HCT116 (cell line): ENCODE results near the gene BICRA. TPM values are rescaled to one million over a fixed set of nuclear protein-coding genes. Genes with fewer than 3 reads are reported as not detected.

Experiments used
- ATAC-seq: fragments of 200-7000 bp; cut with Tn5 transposase; 2 replicates; pipeline ENCODE4 v1.9.1; 2020; ENCODE audit warnings: mild to moderate bottlenecking, moderate library complexity
- BruUV-seq: library from RNA; stranded (reverse); fragments of 400-500 nt; replicated peaks from 2 replicates; lab custom pipeline; 2021; lab: Mats Ljungman, UMichigan
- CTCF ChIA-PET: fragments of 300-600 bp; sonication (Branson Sonifier 250); formaldehyde crosslinking; loops from one replicate; lab custom pipeline; 2021; ENCODE audit warnings: antibody characterized with exemption; lab: Charles Lee
- POLR2A ChIA-PET: fragments of 300-600, 350-600 bp; sonication (Branson Sonifier 250); formaldehyde crosslinking; loops from one replicate; lab custom pipeline; 2021; ENCODE audit warnings: antibody characterized with exemption; lab: Charles Lee
- RAD21 ChIA-PET, 2 experiments: fragments of 300-600 bp; sonication (Branson Sonifier 250); formaldehyde crosslinking; loops; one replicate each; lab custom pipeline; 2023; ENCODE audit warnings: low total read pairs in 2 of 2; ENCODE audit not compliant: uncharacterized antibody in 2 of 2, unreplicated experiment in 2 of 2, low non-redundant PET in 1 of 2; lab: Charles Lee
- DNase-seq: peaks from one replicate; pipeline ENCODE4 v3.0.0-alpha.2; 2010; ENCODE audit warnings: low read depth, low spot score
- H2AFZ ChIP-seq: fragments of 200-600 bp; shearing (Covaris generic), sonication (generic); 2 replicates; pipeline ENCODE4 v1.6.1; 2017; ENCODE audit warnings: low read depth, mixed run types, mixed read lengths, antibody characterized with exemption, low read length; ENCODE audit not compliant: poor library complexity, severe bottlenecking
- H3K27ac ChIP-seq: 2 replicates; pipeline ENCODE4 v1.5.1; 2012; ENCODE audit warnings: low read depth, low read length
- H3K27me3 ChIP-seq: fragments of 200-600 bp; sonication (generic); 2 replicates; pipeline ENCODE4 v1.6.1; 2016; ENCODE audit warnings: mixed run types, low read length, mixed read lengths; ENCODE audit not compliant: insufficient read depth
- H3K36me3 ChIP-seq, 2 experiments: fragments of 200-500 bp in 1 of 2; fragments of 200-600 bp in 1 of 2; sonication (Bioruptor generic) in 1 of 2; sonication (generic) in 1 of 2; 2 replicates each; pipeline versions ENCODE4 v1.5.1 to v1.6.1; 2014 to 2016; ENCODE audit warnings: low read length in 2 of 2, inconsistent platforms in 1 of 2, mixed read lengths in 1 of 2, mixed run types in 1 of 2; ENCODE audit not compliant: insufficient read depth in 2 of 2, control insufficient read depth in 1 of 2
- H3K4me1 ChIP-seq, 2 experiments: fragments of 200-600 bp in 1 of 2; sonication (generic) in 1 of 2; 2 replicates each; pipeline versions ENCODE4 v1.5.1 to v1.6.1; 2012 to 2017; ENCODE audit warnings: low read length in 2 of 2, inconsistent platforms in 1 of 2, mild to moderate bottlenecking in 1 of 2, mixed read lengths in 1 of 2, mixed run types in 1 of 2, moderate library complexity in 1 of 2; ENCODE audit not compliant: insufficient read depth in 2 of 2, control insufficient read depth in 1 of 2
- H3K4me2 ChIP-seq: fragments of 200-600 bp; sonication (generic); 2 replicates; pipeline ENCODE4 v1.6.1; 2017; ENCODE audit warnings: mixed run types, low read length, mixed read lengths
- H3K4me3 ChIP-seq, 2 experiments: fragments of 200-600 bp in 1 of 2; sonication (generic) in 1 of 2; replicated peaks in 1 of 2; 2 replicates each; pipeline ENCODE4 v1.5.1; 2011 to 2016; ENCODE audit warnings: low read length in 2 of 2, control low read depth in 1 of 2, low read depth in 1 of 2, mild to moderate bottlenecking in 1 of 2, mixed read lengths in 1 of 2, mixed run types in 1 of 2
- H3K79me2 ChIP-seq: fragments of 200-600 bp; sonication (generic); 2 replicates; pipeline ENCODE4 v1.6.1; 2017; ENCODE audit warnings: mild to moderate bottlenecking, mixed run types, low read length, moderate library complexity, mixed read lengths; ENCODE audit not compliant: insufficient read depth
- H3K9ac ChIP-seq: fragments of 200-600 bp; sonication (generic); 2 replicates; pipeline ENCODE4 v1.6.1; 2016; ENCODE audit warnings: low read length, mixed read lengths
- H3K9me2 ChIP-seq: fragments of 200-600 bp; sonication (generic), shearing (Covaris generic); 2 replicates; pipeline ENCODE4 v1.6.1; 2017; ENCODE audit warnings: mixed run types, mild to moderate bottlenecking, moderate library complexity; ENCODE audit not compliant: insufficient read depth
- H3K9me3 ChIP-seq, 2 experiments: fragments of 200-500 bp in 1 of 2; fragments of 200-600 bp in 1 of 2; sonication (Bioruptor generic) in 1 of 2; sonication (generic) in 1 of 2; 2 replicates each; pipeline ENCODE4 v1.6.1; 2014 to 2017; ENCODE audit warnings: low read length in 2 of 2, mixed read lengths in 2 of 2, inconsistent platforms in 1 of 2, low read depth in 1 of 2, mild to moderate bottlenecking in 1 of 2, mixed run types in 1 of 2, moderate library complexity in 1 of 2; ENCODE audit not compliant: control insufficient read depth in 1 of 2, insufficient read depth in 1 of 2
- H4K20me1 ChIP-seq: fragments of 200-600 bp; sonication (generic), shearing (Covaris generic); 2 replicates; pipeline ENCODE4 v1.6.1; 2017; ENCODE audit warnings: mixed run types, mild to moderate bottlenecking, moderate library complexity; ENCODE audit not compliant: insufficient read depth
- ATF3 ChIP-seq: IDR thresholded peaks from 2 replicates; pipeline ENCODE4 v1.6.1; 2012
- CEBPB ChIP-seq: IDR thresholded peaks from 2 replicates; pipeline ENCODE4 v1.6.1; 2012; ENCODE audit warnings: low read depth
- EGR1 ChIP-seq: IDR thresholded peaks from 2 replicates; pipeline ENCODE4 v1.6.1; 2012; ENCODE audit warnings: low read depth
- ELF1 ChIP-seq: IDR thresholded peaks from 2 replicates; pipeline ENCODE4 v1.6.1; 2012; ENCODE audit warnings: low read depth, borderline replicate concordance
- EZH2 ChIP-seq: fragments of 200-600 bp; sonication (generic); IDR thresholded peaks from 2 replicates; pipeline ENCODE4 v1.6.1; 2017; ENCODE audit warnings: antibody characterized with exemption, mixed run types
- MAX ChIP-seq: IDR thresholded peaks from 2 replicates; pipeline ENCODE4 v1.6.1; 2012
- POLR2A ChIP-seq: IDR thresholded peaks from 2 replicates; pipeline ENCODE4 v1.7.0; 2011; ENCODE audit warnings: borderline replicate concordance; ENCODE audit not compliant: insufficient read depth, insufficient read length; ENCODE audit errors: extremely low read depth
- POLR2AphosphoS5 ChIP-seq: IDR thresholded peaks from 2 replicates; pipeline ENCODE4 v1.6.1; 2011; ENCODE audit warnings: mild to moderate bottlenecking, low read depth, low read length, moderate library complexity
- RAD21 ChIP-seq: IDR thresholded peaks from 2 replicates; pipeline ENCODE4 v1.6.1; 2012; ENCODE audit warnings: low read depth, mild to moderate bottlenecking
- SP1 ChIP-seq: IDR thresholded peaks from 2 replicates; pipeline ENCODE4 v1.6.1; 2012; ENCODE audit warnings: low read depth
- SRF ChIP-seq: IDR thresholded peaks from 2 replicates; pipeline ENCODE4 v1.6.1; 2012; ENCODE audit warnings: low read depth
- ZBTB33 ChIP-seq: IDR thresholded peaks from 2 replicates; pipeline ENCODE4 v1.6.1; 2011; ENCODE audit warnings: mild to moderate bottlenecking, low read length, moderate library complexity; ENCODE audit not compliant: insufficient replicate concordance; ENCODE audit errors: extremely low read depth
- ZFX ChIP-seq: fragments of 450-650 bp; IDR thresholded peaks from 2 replicates; pipeline ENCODE4 v1.6.1; 2017
- ZNF274 ChIP-seq: fragments of 200-500 bp; sonication (Bioruptor generic); IDR thresholded peaks from 2 replicates; pipeline ENCODE4 v1.6.1; 2014; ENCODE audit warnings: mild to moderate bottlenecking, low read depth, low read length, inconsistent platforms
- intact Hi-C: fragments of 100-400 bp; cut with micrococcal nuclease; formaldehyde crosslinking; loops from 2 replicates; pipeline ENCODE4 v1.10.0; 2022
- total RNA-seq: library from RNA; stranded (reverse); gene quantifications from one replicate; pipeline ENCODE4 v1.2.1, GENCODE V29; 2021; ENCODE audit not compliant: unreplicated experiment
- TF ChIP-seq, protein P1 (sequence below), 3 experiments: fragments of 200-600 bp in 1 of 3; sonication (generic) in 1 of 3; IDR thresholded peaks in 2 of 3; conservative IDR thresholded peaks in 1 of 3; 2 replicates each; pipeline ENCODE4 v1.5.1; 2012 to 2017; ENCODE audit warnings: low read depth in 2 of 3, low read length in 2 of 3, antibody characterized with exemption in 1 of 3, borderline replicate concordance in 1 of 3, control low read depth in 1 of 3, mild to moderate bottlenecking in 1 of 3, mixed read lengths in 1 of 3, mixed run types in 1 of 3, moderate library complexity in 1 of 3; ENCODE audit not compliant: insufficient read depth in 1 of 3

Gene BICRA
- total RNA-seq, 1 experiment from 2014 or later: 11.3 TPM

- no peaks in the 10 kb centered on the region for H3K9me2 ChIP-seq
- intact Hi-C loops: no loop called here
- no TSS peak for BruUV-seq
- TF ChIP-seq ZFX (no peak), ZNF274 (no peak)
- ATAC-seq (no peak), DNase-seq (no peak)
- H3K4me1 ChIP-seq: peaks cover 29 to 44% of the 10 kb centered on the region in 2 experiments
- ChIA-PET RAD21 (interaction anchor here in 1 of 2 experiments (0.7 kb wide), 1 partner anchor 208 kb away, joined by 3 read pairs; no protein-coding TSS in a partner anchor), POLR2A (no interaction called here), CTCF (interaction anchor here (0.7 kb wide), 1 partner anchor 747 kb away, joined by 3 read pairs; no protein-coding TSS in a partner anchor)
- 0 out of 4 replicates have a peak, but pooled peaks cover 0 to 7% of the 10 kb centered on the region in 2 experiments for H3K36me3 ChIP-seq
- no peaks in the 10 kb centered on the region for H3K27me3 ChIP-seq
- H3K4me3 ChIP-seq: no peak overlapping the region
- no peaks in the 10 kb centered on the region for H4K20me1 ChIP-seq
- H3K9me3 ChIP-seq: no peaks in the 10 kb centered on the region
- no peak overlapping the region for H3K27ac ChIP-seq
- no peak overlapping the region for H3K4me2 ChIP-seq
- H3K9ac ChIP-seq: no peak overlapping the region
- H2AFZ ChIP-seq: no peak overlapping the region
- H3K79me2 ChIP-seq: peaks cover 56% of the 10 kb centered on the region
These were observed 36.0 kb downstream of the BICRA start for GRCh38 chr19:47644743-47645482.

DNA sequence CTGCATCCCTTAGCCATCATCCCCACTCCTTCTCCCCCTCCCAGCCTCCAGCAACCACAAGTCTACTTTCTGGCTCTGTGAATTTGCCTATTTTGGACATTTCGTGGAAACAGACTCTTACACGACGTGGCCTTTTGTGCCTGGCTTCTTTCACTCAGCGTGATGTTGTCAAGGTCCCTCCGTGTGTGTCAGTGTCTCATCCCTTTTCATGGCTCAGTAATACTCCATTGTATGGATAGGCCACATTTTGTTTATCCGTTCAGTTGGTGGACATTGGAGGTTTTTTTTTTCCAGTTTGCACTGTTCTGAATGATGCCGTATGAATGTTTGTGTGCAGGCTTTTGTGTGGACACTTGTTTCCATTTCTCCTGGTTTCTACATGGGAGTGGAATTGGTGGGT lies 38.0 kb downstream of the BICRA start:
- Histone ChIP-seq H3K4me1 (peaks cover 30 to 41% of the 10 kb centered on the region in 2 experiments), H3K27me3 (no peaks in the 10 kb centered on the region), H2AFZ (no peak overlapping the region), H3K27ac (peak overlapping the region; percentile 83), H4K20me1 (no peaks in the 10 kb centered on the region), H3K9me3 (no peaks in the 10 kb centered on the region), H3K79me2 (peaks cover 65% of the 10 kb centered on the region), H3K36me3 (0 out of 4 replicates have a peak, but pooled peaks cover 0 to 7% of the 10 kb centered on the region in 2 experiments), H3K4me3 (no peak overlapping the region), H3K9me2 (no peaks in the 10 kb centered on the region), H3K4me2 (peak overlapping the region; percentile 86; the same call in 1 of the 2 replicates), H3K9ac (no peak overlapping the region)
- ATAC-seq (no peak), DNase-seq (no peak)
- CTCF ChIA-PET: no interaction called here
- TF ChIP-seq SP1: no peak
- no peak for TF ChIP-seq SRF
- TF ChIP-seq MAX: no peak
- TF ChIP-seq CEBPB: no peak
- TF ChIP-seq ATF3: no peak
- TF ChIP-seq RAD21: no peak
- no peak for TF ChIP-seq ZNF274
- TF ChIP-seq, protein P1, sequence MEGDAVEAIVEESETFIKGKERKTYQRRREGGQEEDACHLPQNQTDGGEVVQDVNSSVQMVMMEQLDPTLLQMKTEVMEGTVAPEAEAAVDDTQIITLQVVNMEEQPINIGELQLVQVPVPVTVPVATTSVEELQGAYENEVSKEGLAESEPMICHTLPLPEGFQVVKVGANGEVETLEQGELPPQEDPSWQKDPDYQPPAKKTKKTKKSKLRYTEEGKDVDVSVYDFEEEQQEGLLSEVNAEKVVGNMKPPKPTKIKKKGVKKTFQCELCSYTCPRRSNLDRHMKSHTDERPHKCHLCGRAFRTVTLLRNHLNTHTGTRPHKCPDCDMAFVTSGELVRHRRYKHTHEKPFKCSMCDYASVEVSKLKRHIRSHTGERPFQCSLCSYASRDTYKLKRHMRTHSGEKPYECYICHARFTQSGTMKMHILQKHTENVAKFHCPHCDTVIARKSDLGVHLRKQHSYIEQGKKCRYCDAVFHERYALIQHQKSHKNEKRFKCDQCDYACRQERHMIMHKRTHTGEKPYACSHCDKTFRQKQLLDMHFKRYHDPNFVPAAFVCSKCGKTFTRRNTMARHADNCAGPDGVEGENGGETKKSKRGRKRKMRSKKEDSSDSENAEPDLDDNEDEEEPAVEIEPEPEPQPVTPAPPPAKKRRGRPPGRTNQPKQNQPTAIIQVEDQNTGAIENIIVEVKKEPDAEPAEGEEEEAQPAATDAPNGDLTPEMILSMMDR (IDR thresholded peaks at IDR 0.05 in 2 of 3, conservative IDR thresholded peaks at IDR 0.05 in 1 of 3; ENCODE audit: borderline replicate concordance in 1 of 3, insufficient read depth in 1 of 3, low read depth in 2 of 3, low read length in 2 of 3): no peak
- TF ChIP-seq EGR1: no peak
- TF ChIP-seq ZBTB33: no peak
- TF ChIP-seq POLR2A: no peak
- no peak for TF ChIP-seq EZH2
- TF ChIP-seq POLR2AphosphoS5: no peak
- TF ChIP-seq ELF1: no peak
- intact Hi-C loops: no loop called here
- RAD21 ChIA-PET: no interaction called here
- BruUV-seq: no TSS peak
- POLR2A ChIA-PET: no interaction called here
